ENCODE measurements around the gene PGM2. TPM values are rescaled to one million over a fixed set of nuclear protein-coding genes. Genes with fewer than 3 reads are reported as not detected.

Gene PGM2
- total RNA-seq, 4 donors from 2014 or later: 37.4 to 45.6 (median 39.9) TPM

GRCh38 chr4:37858112-37858511 lies 31.6 kb downstream of the PGM2 start:
- no peak for TF ChIP-seq CTCF (IDR thresholded peaks at IDR 0.05)
- TF ChIP-seq POLR2A (IDR thresholded peaks at IDR 0.05): no peak
- Histone ChIP-seq H3K4me3 (no peak overlapping the region), H3K4me1 (no peaks in the 10 kb centered on the region), H3K9me3 (no peaks in the 10 kb centered on the region), H3K27me3 (no peaks in the 10 kb centered on the region), H3K27ac (no peak overlapping the region), H3K36me3 (peaks cover 0 to 3% of the 10 kb centered on the region in 2 donors)
- DNase-seq: no peak
- intact Hi-C loops (cut with DNase I; ENCODE audit: low total_unique reads): no loop called here

- no peaks in the 10 kb centered on the region for H3K27me3 ChIP-seq
- no peaks in the 10 kb centered on the region for H3K9me3 ChIP-seq
- DNase-seq: no peak
- intact Hi-C loops (cut with DNase I; ENCODE audit: low total_unique reads): no loop called here
- no peak overlapping the region for H3K27ac ChIP-seq
- TF ChIP-seq POLR2A (IDR thresholded peaks at IDR 0.05) (no peak), CTCF (IDR thresholded peaks at IDR 0.05) (no peak)
- H3K36me3 ChIP-seq: peaks cover 0 to 3% of the 10 kb centered on the region in 2 donors
- H3K4me3 ChIP-seq: no peak overlapping the region
- H3K4me1 ChIP-seq: no peaks in the 10 kb centered on the region
Observed at GRCh38 chr4:37858872-37859271, 32.4 kb downstream of the PGM2 start.

- Histone ChIP-seq H3K9me3 (no peaks in the 10 kb centered on the region), H3K4me3 (no peak overlapping the region), H3K27me3 (no peaks in the 10 kb centered on the region), H3K4me1 (no peaks in the 10 kb centered on the region), H3K36me3 (peaks cover 0 to 3% of the 10 kb centered on the region in 2 donors), H3K27ac (no peak overlapping the region)
- TF ChIP-seq POLR2A (IDR thresholded peaks at IDR 0.05) (no peak), CTCF (IDR thresholded peaks at IDR 0.05) (no peak)
- intact Hi-C loops (cut with DNase I; ENCODE audit: low total_unique reads): no loop called here
- DNase-seq: no peak
Observed at GRCh38 chr4:37860266-37860665, 33.8 kb downstream of the PGM2 start.

- Histone ChIP-seq H3K4me3 (no peak overlapping the region), H3K4me1 (no peaks in the 10 kb centered on the region), H3K27me3 (no peaks in the 10 kb centered on the region), H3K36me3 (peaks cover 0 to under 1% of the 10 kb centered on the region in 2 donors), H3K9me3 (no peaks in the 10 kb centered on the region), H3K27ac (no peak overlapping the region)
- TF ChIP-seq CTCF (IDR thresholded peaks at IDR 0.05) (no peak), POLR2A (IDR thresholded peaks at IDR 0.05) (no peak)
- DNase-seq: no peak
- intact Hi-C loops (cut with DNase I; ENCODE audit: low total_unique reads): no loop called here
Observed at GRCh38 chr4:37862961-37863360, 36.5 kb downstream of the PGM2 start.

- no peaks in the 10 kb centered on the region for H3K9me3 ChIP-seq
- no peak for DNase-seq
- intact Hi-C loops (cut with DNase I; ENCODE audit: low total_unique reads): no loop called here
- H3K4me1 ChIP-seq: no peaks in the 10 kb centered on the region
- no peak for TF ChIP-seq CTCF (IDR thresholded peaks at IDR 0.05)
- no peak for TF ChIP-seq POLR2A (IDR thresholded peaks at IDR 0.05)
- no peaks in the 10 kb centered on the region for H3K36me3 ChIP-seq
- no peak overlapping the region for H3K4me3 ChIP-seq
- no peaks in the 10 kb centered on the region for H3K27me3 ChIP-seq
- H3K27ac ChIP-seq: peak overlapping the region in 1 of 2 donors; percentile 11
Observed at GRCh38 chr4:37864786-37865185, 38.3 kb downstream of the PGM2 start.
